ENCODE results near the gene KIFC3. TPM values are rescaled to one million over a fixed set of nuclear protein-coding genes. Genes with fewer than 3 reads are reported as not detected.
A peak's percentile ranks its signal among the peaks of the same experiment; 100 is the strongest.

Gene KIFC3
- total RNA-seq, 6 experiments from 2014 or later: 51.8 to 81.5 (median 72.7) TPM

DNA sequence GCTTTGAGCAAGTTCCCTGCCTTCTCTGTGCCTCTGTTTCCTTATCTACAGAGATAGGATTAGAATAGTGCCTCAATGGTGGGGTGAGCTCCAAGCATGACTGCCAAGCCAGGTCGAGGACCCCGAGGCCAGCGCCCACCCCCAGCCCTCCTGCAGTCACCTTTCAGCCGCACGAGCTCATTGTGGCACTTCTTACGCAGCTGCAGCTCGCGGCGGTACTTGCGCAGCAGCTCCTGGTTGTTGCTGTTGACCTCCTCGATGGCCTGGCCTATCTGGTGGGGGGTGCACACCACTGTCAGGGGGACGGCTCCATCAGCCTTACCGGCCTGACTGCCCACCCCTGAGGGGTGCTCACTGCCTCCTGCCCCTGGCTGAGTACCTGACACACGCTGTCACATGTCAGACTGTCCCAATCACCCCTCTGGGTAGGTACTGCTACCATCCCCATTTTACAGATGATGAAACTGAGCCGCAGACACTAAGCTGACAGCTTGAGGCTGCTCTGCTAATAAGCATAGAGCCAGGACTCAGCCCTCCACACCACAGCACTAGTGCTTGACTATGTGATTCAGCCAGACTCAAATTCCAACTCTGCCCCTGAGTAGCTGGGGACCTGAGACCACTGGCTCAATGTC is 35.5 kb downstream of the KIFC3 start:
- Mint-ChIP-seq H3K36me3 (ENCODE audit: low read depth) (peaks cover 37% of the 10 kb centered on the region), H3K27me3 (ENCODE audit: insufficient read depth) (peaks cover 5% of the 10 kb centered on the region), H3K4me3 (no peak overlapping the region; the same call in 1 of the 2 replicates), H3K4me1 (ENCODE audit: low read depth) (peaks cover 19% of the 10 kb centered on the region), H3K27ac (no peak overlapping the region), H3K9me3 (no peaks in the 10 kb centered on the region)
- TF ChIP-seq, protein P1, sequence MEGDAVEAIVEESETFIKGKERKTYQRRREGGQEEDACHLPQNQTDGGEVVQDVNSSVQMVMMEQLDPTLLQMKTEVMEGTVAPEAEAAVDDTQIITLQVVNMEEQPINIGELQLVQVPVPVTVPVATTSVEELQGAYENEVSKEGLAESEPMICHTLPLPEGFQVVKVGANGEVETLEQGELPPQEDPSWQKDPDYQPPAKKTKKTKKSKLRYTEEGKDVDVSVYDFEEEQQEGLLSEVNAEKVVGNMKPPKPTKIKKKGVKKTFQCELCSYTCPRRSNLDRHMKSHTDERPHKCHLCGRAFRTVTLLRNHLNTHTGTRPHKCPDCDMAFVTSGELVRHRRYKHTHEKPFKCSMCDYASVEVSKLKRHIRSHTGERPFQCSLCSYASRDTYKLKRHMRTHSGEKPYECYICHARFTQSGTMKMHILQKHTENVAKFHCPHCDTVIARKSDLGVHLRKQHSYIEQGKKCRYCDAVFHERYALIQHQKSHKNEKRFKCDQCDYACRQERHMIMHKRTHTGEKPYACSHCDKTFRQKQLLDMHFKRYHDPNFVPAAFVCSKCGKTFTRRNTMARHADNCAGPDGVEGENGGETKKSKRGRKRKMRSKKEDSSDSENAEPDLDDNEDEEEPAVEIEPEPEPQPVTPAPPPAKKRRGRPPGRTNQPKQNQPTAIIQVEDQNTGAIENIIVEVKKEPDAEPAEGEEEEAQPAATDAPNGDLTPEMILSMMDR (IDR thresholded peaks at IDR 0.05): no peak
- DNase-seq: no peak

DNA sequence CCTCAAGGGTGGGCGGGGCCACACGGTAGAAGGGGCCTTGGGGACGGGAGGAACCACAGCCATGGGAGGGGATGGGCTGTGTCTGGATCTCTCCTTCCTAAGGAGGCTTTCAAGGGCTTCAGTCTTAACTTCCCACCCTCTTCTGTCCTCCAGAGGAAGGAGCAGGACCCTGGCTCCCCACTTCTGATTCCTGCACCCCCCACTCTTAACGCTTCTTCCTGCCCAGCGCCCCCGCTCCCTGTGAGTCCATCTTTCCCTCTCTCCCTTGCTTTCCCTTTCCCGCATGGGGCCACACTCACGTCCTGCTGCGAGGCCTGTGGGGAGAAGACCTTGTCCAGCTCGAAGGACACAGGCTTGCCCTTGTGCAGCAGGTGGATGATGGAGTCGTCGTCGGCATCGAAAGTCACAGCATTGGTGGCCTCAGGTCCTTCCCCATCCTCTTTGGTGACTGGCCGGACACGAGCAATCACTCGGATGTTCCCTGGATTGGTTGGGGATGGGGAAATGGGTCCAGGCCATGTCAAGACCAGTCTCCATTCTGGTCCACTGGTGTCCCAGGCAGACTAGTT is 37.0 kb downstream of the KIFC3 start:
- Mint-ChIP-seq H3K27ac (peak overlapping the region; percentile 93), H3K4me3 (no peak overlapping the region), H3K27me3 (ENCODE audit: insufficient read depth) (peaks cover 8% of the 10 kb centered on the region), H3K9me3 (no peaks in the 10 kb centered on the region), H3K36me3 (ENCODE audit: low read depth) (peaks cover 38% of the 10 kb centered on the region), H3K4me1 (ENCODE audit: low read depth) (peaks cover 19% of the 10 kb centered on the region)
- DNase-seq: no peak
- TF ChIP-seq, protein P1 (IDR thresholded peaks at IDR 0.05): no peak

DNA sequence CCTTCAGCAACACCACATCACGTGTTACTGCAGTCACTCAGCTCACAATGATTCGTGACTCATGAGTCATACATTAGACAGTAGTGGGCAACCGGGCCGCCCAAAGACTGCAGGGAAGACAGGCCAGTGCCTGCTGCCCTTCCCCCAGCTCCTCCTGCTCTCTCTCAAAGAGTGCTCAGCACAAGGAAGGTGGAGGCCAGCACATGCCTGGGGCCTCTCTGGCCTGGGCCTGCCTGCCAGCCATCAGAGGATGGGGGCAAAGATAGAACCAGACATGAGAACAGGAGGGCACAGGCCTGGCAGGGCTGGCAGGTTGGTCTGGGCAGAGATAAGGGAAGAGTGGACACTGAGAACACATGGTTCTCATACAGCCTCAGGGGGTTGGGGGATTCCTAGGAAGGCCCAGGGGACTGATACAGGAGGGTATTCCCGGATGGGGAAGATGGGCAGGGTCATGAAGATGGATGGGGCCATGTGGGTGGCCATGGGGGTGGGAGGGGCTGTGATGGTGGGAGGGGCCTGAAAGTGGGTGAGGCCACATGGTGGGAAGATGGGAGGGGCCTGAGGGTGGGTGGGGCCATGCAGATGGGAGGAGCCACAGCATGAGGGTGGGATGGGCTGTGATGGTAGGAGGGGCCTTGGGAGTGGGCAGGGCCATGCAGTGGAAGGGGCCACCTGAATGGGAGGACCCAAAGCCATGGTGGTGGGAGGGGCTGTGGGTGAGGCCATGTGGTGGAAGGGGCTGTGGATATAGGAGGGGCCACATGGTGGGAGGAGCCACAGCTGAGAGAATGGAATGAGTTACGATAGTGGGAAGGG is 37.7 kb downstream of the KIFC3 start:
- Mint-ChIP-seq H3K36me3 (ENCODE audit: low read depth) (peaks cover 38% of the 10 kb centered on the region), H3K9me3 (no peaks in the 10 kb centered on the region), H3K27me3 (ENCODE audit: insufficient read depth) (peaks cover 8% of the 10 kb centered on the region), H3K27ac (peak overlapping the region; percentile 93), H3K4me1 (ENCODE audit: low read depth) (peaks cover 19% of the 10 kb centered on the region), H3K4me3 (peak overlapping the region; percentile 50)
- TF ChIP-seq, protein P1 (IDR thresholded peaks at IDR 0.05): no peak
- DNase-seq: peak; percentile 90

DNA sequence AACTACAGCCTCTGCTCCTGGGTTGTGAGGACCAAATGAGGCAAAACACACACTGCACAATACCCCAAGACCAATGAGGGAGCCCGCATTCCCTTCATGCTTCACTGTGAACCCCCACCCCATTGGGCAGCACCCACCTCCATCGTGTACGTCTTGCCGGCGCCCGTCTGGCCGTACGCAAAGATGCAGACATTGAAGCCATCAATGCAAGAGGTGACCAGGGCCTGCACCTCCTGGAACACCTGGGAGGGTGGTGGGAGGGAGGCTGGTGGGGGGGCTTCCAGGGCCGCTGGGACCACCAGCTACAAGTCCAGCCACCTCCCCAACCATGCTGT is 38.3 kb downstream of the KIFC3 start:
- no peak for DNase-seq
- Mint-ChIP-seq H3K27ac (peak overlapping the region; percentile 93), H3K4me3 (no peak overlapping the region; the same call in 1 of the 2 replicates), H3K27me3 (ENCODE audit: insufficient read depth) (peaks cover 8% of the 10 kb centered on the region), H3K4me1 (ENCODE audit: low read depth) (peaks cover 19% of the 10 kb centered on the region), H3K9me3 (no peaks in the 10 kb centered on the region), H3K36me3 (ENCODE audit: low read depth) (peaks cover 38% of the 10 kb centered on the region)
- TF ChIP-seq, protein P1 (IDR thresholded peaks at IDR 0.05): no peak

DNA sequence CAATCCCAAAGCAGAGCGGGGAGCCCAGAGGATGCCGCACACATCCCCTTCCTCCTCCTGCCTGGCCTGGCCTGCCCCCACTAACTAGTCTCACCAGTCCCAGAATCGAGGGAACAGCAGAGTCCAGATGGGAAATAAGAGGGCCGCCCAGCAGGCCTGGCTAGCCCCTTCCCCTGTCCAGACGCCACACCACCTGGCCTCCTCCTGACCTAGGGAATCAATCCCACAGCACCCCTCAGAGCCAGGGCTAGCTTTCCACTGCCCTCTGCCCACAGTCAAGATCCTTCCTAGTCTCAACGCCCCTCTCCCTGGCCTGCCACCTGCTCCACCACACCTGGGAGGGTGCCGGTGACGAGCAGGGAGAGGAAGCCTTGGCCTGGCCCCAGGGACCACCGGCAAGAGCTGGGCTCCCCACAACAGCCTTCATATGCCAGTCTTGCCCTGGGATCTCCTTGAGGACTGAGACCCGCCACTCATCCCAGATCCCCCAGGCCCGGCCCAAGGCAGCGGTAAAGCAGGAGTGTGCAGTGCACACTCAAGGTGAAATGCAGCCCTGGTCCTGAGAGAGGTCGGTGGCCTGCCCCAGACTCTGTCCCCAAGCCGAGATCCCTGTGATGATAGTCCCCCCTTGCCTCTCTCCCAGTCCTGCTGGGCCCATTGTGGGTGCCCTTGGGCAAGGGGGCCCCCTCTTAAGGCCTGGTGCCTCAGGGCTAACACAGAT is 38.8 kb downstream of the KIFC3 start:
- Mint-ChIP-seq H3K4me1 (ENCODE audit: low read depth) (peaks cover 19% of the 10 kb centered on the region), H3K27ac (peak overlapping the region; percentile 93)

More for the DNA sequence above, 38.8 kb downstream of the KIFC3 start:
- no peak for DNase-seq
- Mint-ChIP-seq H3K9me3 (no peaks in the 10 kb centered on the region), H3K27me3 (ENCODE audit: insufficient read depth) (peaks cover 8% of the 10 kb centered on the region), H3K36me3 (ENCODE audit: low read depth) (peaks cover 38% of the 10 kb centered on the region), H3K4me3 (no peak overlapping the region)
- TF ChIP-seq, protein P1 (IDR thresholded peaks at IDR 0.05): no peak

All from HFFc6 (cell line).